Astrocyte of the cerebellum (primary cell): ENCODE measurements around the gene DMRT1.

Experiments used
- DNase-seq: peaks from one replicate; pipeline ENCODE4 v3.0.0-alpha.2; 2011; ENCODE audit warnings: low read depth
- H3K4me3 ChIP-seq: 2 replicates; pipeline ENCODE4 v1.5.1; 2011; ENCODE audit warnings: mild to moderate bottlenecking, low read depth, low read length, moderate library complexity
- CTCF ChIP-seq: IDR thresholded peaks from 2 replicates; pipeline ENCODE4 v1.5.1; 2012; ENCODE audit warnings: low read length, low read depth, moderate library complexity, mild to moderate bottlenecking; ENCODE audit errors: missing control alignments
- in situ Hi-C: cut with HindIII; loops from 2 replicates; pipeline ENCODE4 v1.10.0; 2017; ENCODE audit warnings: low sequenced_read_pairs

DMRT1 gene

GRCh38 chr9:928363-929042 lies 87.0 kb downstream of the DMRT1 start:
- no peak overlapping the region for H3K4me3 ChIP-seq
- DNase-seq, result no peak
- TF ChIP-seq CTCF, result peak; percentile 43
- in situ Hi-C loops, result loop anchor here (5.0 kb wide), 1 partner anchor 86 kb away; the partner anchor contains the start of gene DMRT1

GRCh38 chr9:929719-930118 lies 88.2 kb downstream of the DMRT1 start:
- TF ChIP-seq CTCF, result no peak
- no peak for DNase-seq
- H3K4me3 ChIP-seq, result no peak overlapping the region
- in situ Hi-C loops, result loop anchor here (5.0 kb wide), 1 partner anchor 87 kb away; the partner anchor contains the start of gene DMRT1

GRCh38 chr9:933356-933755 lies 91.9 kb downstream of the DMRT1 start:
- no peak for DNase-seq
- H3K4me3 ChIP-seq, result no peak overlapping the region
- no peak for TF ChIP-seq CTCF
- in situ Hi-C loops, result no loop called here

- in situ Hi-C loops, result no loop called here
- TF ChIP-seq CTCF, result no peak
- no peak overlapping the region for H3K4me3 ChIP-seq
- no peak for DNase-seq
Observed at GRCh38 chr9:935348-935965, 94.0 kb downstream of the DMRT1 start.

GRCh38 chr9:942805-943580 lies 101.5 kb downstream of the DMRT1 start:
- TF ChIP-seq CTCF, result no peak
- DNase-seq, result no peak
- H3K4me3 ChIP-seq, result no peak overlapping the region
- in situ Hi-C loops, result loop anchor here (5.0 kb wide), 1 partner anchor 66 kb away; no protein-coding TSS in a partner anchor

GRCh38 chr9:947985-948384 lies 106.5 kb downstream of the DMRT1 start:
- TF ChIP-seq CTCF, result no peak
- H3K4me3 ChIP-seq, result no peak overlapping the region
- DNase-seq, result no peak
- in situ Hi-C loops, result no loop called here
